ENCODE measurements around the gene RCC1.

DNA sequence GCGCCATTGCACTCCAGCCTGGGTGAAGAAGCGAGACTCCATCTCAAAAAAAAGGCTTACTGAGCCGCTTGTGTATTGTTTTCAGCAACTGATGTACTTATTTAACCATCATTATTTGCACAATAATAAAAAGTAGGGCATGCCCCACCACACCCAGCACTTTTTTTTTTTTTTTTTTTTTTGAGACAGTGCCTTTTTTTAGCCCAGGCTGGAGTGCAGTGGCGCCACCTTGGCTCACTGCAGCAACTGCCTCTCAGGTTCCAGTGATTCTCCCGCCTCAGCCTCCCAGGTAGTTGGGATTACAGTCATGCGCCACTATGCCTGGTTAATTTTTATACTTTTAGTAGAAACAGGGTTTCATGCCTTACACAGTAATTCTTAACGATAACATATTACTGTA is 34.8 kb downstream of the RCC1 start:
- peak in 2 of 3 experiments; percentile 16 to 20 for TF ChIP-seq CTCF (optimal IDR thresholded peaks at IDR 0.05 in 1 of 3, IDR thresholded peaks at IDR 0.05 in 1 of 3, conservative IDR thresholded peaks at IDR 0.05 in 1 of 3; ENCODE audit: extremely low read depth in 1 of 3, insufficient read depth in 2 of 3, low read length in 3 of 3)
- TF ChIP-seq EZH2 (IDR thresholded peaks at IDR 0.05; ENCODE audit: low read length) = no peak

Measured in keratinocyte (primary cell).